ENCODE results near the gene INVS. TPM values are rescaled to one million over a fixed set of nuclear protein-coding genes. Genes with fewer than 3 reads are reported as not detected.

Gene INVS
- total RNA-seq, 4 donors from 2014 or later: 8.2 to 59.2 (median 26.0) TPM

DNA sequence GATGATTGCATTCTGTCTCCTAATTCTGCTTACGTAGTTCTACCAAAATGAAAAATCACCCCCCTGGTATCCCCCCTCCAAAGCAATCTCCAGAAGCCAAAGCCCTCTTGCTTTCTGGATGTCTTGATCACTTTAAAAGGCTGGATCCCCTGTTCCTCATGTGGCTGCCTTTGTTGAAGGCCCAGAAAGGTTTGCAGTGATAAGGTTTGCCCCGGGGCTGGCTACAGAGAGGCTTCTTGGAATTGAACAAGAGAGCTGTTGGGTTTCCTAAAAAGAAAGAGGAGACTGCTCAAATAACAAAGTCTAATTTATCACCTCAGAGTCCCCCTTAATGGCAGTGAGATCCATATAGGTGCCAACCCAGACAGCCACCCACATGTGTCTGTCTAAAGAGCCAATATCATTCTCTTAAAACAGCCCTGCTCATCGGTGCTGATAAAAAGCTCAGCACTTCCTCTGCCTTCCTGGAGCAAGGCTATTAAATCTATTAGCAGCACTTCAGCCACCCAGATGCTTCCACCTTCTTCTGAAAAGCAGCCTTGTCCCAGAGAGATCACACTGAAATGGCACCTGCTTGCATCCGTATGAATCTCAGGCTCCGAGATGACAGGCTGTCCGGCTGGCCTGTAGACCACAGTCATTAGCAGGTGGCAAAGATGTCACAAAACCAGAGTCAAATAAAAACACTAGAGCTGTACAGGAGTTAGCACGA, 182.8 kb downstream of the INVS start:
- H3K27me3 ChIP-seq: no peaks in the 10 kb centered on the region
- no peak for DNase-seq
- H3K4me1 ChIP-seq: no peaks in the 10 kb centered on the region
- intact Hi-C loops (cut with DNase I; ENCODE audit: low total_unique reads): no loop called here
- no peaks in the 10 kb centered on the region for H3K9me3 ChIP-seq
- no peak overlapping the region for H3K4me3 ChIP-seq
- TF ChIP-seq POLR2A (IDR thresholded peaks at IDR 0.05): no peak
- TF ChIP-seq, protein P1, sequence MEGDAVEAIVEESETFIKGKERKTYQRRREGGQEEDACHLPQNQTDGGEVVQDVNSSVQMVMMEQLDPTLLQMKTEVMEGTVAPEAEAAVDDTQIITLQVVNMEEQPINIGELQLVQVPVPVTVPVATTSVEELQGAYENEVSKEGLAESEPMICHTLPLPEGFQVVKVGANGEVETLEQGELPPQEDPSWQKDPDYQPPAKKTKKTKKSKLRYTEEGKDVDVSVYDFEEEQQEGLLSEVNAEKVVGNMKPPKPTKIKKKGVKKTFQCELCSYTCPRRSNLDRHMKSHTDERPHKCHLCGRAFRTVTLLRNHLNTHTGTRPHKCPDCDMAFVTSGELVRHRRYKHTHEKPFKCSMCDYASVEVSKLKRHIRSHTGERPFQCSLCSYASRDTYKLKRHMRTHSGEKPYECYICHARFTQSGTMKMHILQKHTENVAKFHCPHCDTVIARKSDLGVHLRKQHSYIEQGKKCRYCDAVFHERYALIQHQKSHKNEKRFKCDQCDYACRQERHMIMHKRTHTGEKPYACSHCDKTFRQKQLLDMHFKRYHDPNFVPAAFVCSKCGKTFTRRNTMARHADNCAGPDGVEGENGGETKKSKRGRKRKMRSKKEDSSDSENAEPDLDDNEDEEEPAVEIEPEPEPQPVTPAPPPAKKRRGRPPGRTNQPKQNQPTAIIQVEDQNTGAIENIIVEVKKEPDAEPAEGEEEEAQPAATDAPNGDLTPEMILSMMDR (IDR thresholded peaks at IDR 0.05): no peak
- no peaks in the 10 kb centered on the region for H3K36me3 ChIP-seq
- no peak overlapping the region for H3K27ac ChIP-seq

GRCh38 chr9:100282388-100282719, 183.3 kb downstream of the INVS start:
- no peak overlapping the region for H3K4me3 ChIP-seq
- intact Hi-C loops (cut with DNase I; ENCODE audit: low total_unique reads): no loop called here
- TF ChIP-seq, protein P1 (IDR thresholded peaks at IDR 0.05): no peak
- no peak for TF ChIP-seq POLR2A (IDR thresholded peaks at IDR 0.05)

DNA sequence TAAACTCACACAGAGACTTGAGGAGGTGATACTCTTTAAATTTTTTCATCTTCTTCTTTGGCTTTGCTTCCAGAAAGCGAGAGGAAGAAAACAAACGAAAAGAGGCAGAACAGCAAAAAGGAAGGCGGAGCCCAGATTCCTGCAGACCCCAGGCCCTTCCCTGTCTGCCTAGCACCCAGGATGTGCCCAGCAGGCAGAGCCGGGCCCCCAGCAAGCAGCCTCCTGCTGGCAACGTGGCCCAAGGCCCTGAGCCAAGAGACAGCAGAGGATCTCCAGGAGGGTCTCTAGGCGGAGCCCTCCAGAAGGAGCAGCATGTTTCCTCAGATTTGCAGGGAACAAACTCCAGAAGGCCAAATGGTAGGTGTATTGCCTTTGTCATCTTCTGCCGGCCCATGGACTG, 185.2 kb downstream of the INVS start:
- TF ChIP-seq, protein P1 (IDR thresholded peaks at IDR 0.05): no peak
- TF ChIP-seq POLR2A (IDR thresholded peaks at IDR 0.05): no peak

More at GRCh38 chr9:100282388-100282719, 183.3 kb downstream of the INVS start:
- H3K27me3 ChIP-seq: no peaks in the 10 kb centered on the region
- no peaks in the 10 kb centered on the region for H3K9me3 ChIP-seq
- no peak for DNase-seq
- H3K4me1 ChIP-seq: no peaks in the 10 kb centered on the region
- H3K27ac ChIP-seq: no peak overlapping the region
- H3K36me3 ChIP-seq: no peaks in the 10 kb centered on the region

DNA sequence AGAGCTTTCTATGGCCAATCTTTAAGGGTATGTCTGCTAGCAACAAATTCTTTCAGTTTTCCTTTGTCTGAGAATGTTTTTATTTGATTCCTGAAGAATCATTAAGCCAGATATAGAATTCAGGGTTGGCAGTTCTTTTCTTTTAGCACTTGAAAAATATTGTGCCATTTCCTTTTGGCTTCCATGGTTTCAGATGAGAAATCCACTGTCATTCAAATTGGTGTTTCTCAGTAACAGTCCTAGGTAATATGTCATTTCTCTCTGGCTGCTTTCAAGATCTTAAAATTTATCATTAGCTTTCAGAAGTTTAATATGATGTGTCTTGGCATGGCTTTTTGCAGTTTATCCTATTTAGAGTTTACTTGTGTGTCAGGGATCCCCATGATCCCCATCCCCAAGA, 186.0 kb downstream of the INVS start:
- no peaks in the 10 kb centered on the region for H3K36me3 ChIP-seq

More for the DNA sequence above, 185.2 kb downstream of the INVS start:
- H3K36me3 ChIP-seq: no peaks in the 10 kb centered on the region
- H3K4me1 ChIP-seq: no peaks in the 10 kb centered on the region
- no peak overlapping the region for H3K27ac ChIP-seq
- H3K9me3 ChIP-seq: no peaks in the 10 kb centered on the region
- no peak overlapping the region for H3K4me3 ChIP-seq
- intact Hi-C loops (cut with DNase I; ENCODE audit: low total_unique reads): no loop called here
- no peak for DNase-seq
- no peaks in the 10 kb centered on the region for H3K27me3 ChIP-seq

DNA sequence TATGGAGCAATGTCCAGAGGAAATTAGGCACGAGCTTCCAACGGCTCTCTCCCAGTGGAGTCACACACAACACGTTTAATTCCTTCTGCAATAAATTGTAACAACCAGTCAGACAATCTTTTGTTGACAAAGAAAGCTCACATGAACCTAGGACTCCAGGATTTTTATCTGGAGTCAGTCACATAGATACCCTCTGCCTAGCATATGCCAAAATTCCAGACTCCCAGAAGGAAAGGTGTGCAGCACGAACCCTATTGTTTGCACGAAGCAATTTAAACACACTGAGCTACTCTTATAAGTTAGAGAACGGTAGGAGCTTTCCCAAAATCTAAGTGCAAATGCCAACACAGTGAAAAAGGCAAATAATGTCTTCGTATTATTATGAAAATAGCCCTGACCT, 186.6 kb downstream of the INVS start:
- intact Hi-C loops (cut with DNase I; ENCODE audit: low total_unique reads): no loop called here

More for the DNA sequence above, 186.0 kb downstream of the INVS start:
- intact Hi-C loops (cut with DNase I; ENCODE audit: low total_unique reads): no loop called here
- no peak overlapping the region for H3K4me3 ChIP-seq
- no peak overlapping the region for H3K27ac ChIP-seq
- TF ChIP-seq, protein P1 (IDR thresholded peaks at IDR 0.05): no peak
- TF ChIP-seq POLR2A (IDR thresholded peaks at IDR 0.05): no peak
- H3K4me1 ChIP-seq: no peaks in the 10 kb centered on the region
- H3K9me3 ChIP-seq: no peaks in the 10 kb centered on the region
- DNase-seq: no peak
- no peaks in the 10 kb centered on the region for H3K27me3 ChIP-seq

More for the DNA sequence above, 186.6 kb downstream of the INVS start:
- no peak for TF ChIP-seq POLR2A (IDR thresholded peaks at IDR 0.05)
- TF ChIP-seq, protein P1 (IDR thresholded peaks at IDR 0.05): no peak
- Histone ChIP-seq H3K4me3 (no peak overlapping the region), H3K4me1 (no peaks in the 10 kb centered on the region), H3K36me3 (no peaks in the 10 kb centered on the region), H3K9me3 (no peaks in the 10 kb centered on the region), H3K27ac (no peak overlapping the region), H3K27me3 (no peaks in the 10 kb centered on the region)
- DNase-seq: no peak

All from uterus (tissue), 4 donors.